Measurements from ENCODE around the gene UBR3.
A peak's percentile ranks its signal among the peaks of the same experiment; 100 is the strongest.
"Not testable (repeated sequence)": the region's sequence is repeated elsewhere in the genome, so short reads cannot be mapped to it uniquely, and the experiment has no call there.

Gene UBR3

GRCh38 chr2:169798718-169799592, 28.3 kb upstream of the UBR3 start, which contains the start of gene SSB:
Gene SSB (plus strand): TSS chr2:169798871. CDS start chr2:169800961, 2,090 bp downstream.
- Histone ChIP-seq H3K4me1 (ENCODE audit: control insufficient read depth, insufficient read depth, low read length) (peaks cover 17% of the 10 kb centered on the region), H3K9ac (ENCODE audit: low read depth, low read length) (peak within 1 kb of the TSS; percentile 93), H3K36me3 (ENCODE audit: insufficient read depth, low read length) (peaks cover 29% of the 10 kb centered on the region), H3K27me3 (ENCODE audit: control insufficient read depth, insufficient read depth, low read length) (no peaks in the 10 kb centered on the region), H3K4me3 (ENCODE audit: low read length) (peak within 1 kb of the TSS; percentile 94), H3K9me3 (replicated peaks; ENCODE audit: low read length) (no peaks in the 10 kb centered on the region), H3K4me2 (ENCODE audit: low read length) (peak within 1 kb of the TSS; percentile 80)

DNA sequence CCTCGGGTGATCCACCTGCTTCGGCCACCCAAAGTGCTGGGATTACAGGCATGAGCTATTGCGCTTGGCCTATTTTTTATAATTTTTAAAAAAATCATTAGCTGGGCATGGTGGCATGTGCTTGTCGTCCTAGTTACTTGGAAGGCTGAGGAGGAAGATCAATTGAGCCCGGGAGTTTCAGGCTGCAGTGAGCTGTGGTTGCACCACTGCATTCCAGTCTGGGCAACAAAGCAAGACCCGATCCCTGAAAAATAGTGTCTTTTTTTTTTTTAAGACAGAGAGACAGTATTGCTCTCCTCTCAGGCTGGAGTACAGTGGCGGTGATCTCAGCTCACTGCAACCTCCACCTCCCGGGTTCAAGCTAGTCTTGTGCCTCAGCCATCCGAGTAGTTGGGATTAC, 23.8 kb upstream of the UBR3 start:
- Histone ChIP-seq H3K4me3 (ENCODE audit: low read length) (no peak overlapping the region), H3K27me3 (ENCODE audit: control insufficient read depth, insufficient read depth, low read length) (no peaks in the 10 kb centered on the region), H3K9ac (ENCODE audit: low read depth, low read length) (no peak overlapping the region), H3K4me2 (ENCODE audit: low read length) (peak overlapping the region; percentile 23), H3K9me3 (replicated peaks; ENCODE audit: low read length) (no peaks in the 10 kb centered on the region), H3K36me3 (ENCODE audit: insufficient read depth, low read length) (peaks cover 62% of the 10 kb centered on the region), H3K4me1 (ENCODE audit: control insufficient read depth, insufficient read depth, low read length) (peaks cover 40% of the 10 kb centered on the region)

DNA sequence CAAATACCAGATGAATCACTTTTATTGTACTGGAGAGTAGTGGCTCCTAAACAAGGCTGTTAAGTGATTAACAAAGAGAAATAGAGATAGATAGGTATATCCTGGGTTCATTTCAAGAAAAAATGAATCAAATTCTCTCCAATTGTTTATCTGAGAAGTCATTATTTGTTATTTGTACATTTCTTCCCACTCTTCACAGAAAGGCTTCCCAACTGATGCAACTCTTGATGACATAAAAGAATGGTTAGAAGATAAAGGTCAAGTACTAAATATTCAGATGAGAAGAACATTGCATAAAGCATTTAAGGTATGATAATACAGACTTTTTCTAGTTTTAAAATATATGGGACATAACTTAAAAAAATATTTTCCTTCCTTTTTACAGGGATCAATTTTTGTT, 20.7 kb upstream of the UBR3 start:
- Histone ChIP-seq H3K36me3 (ENCODE audit: insufficient read depth, low read length) (peaks cover 76% of the 10 kb centered on the region), H3K4me2 (ENCODE audit: low read length) (no peak overlapping the region)

GRCh38 chr2:169808221-169808620, 19.0 kb upstream of the UBR3 start:
- peak overlapping the region; percentile 71 for H3K9ac ChIP-seq (ENCODE audit: low read depth, low read length)
- peaks cover 74% of the 10 kb centered on the region for H3K36me3 ChIP-seq (ENCODE audit: insufficient read depth, low read length)
- no peak overlapping the region for H3K4me3 ChIP-seq (ENCODE audit: low read length)
- H3K4me1 ChIP-seq (ENCODE audit: control insufficient read depth, insufficient read depth, low read length), result peaks cover 45% of the 10 kb centered on the region
- H3K4me2 ChIP-seq (ENCODE audit: low read length), result peak overlapping the region; percentile 63
- H3K9me3 ChIP-seq (replicated peaks; ENCODE audit: low read length), result no peaks in the 10 kb centered on the region
- H3K27me3 ChIP-seq (ENCODE audit: control insufficient read depth, insufficient read depth, low read length), result no peaks in the 10 kb centered on the region

More for the DNA sequence above, 20.7 kb upstream of the UBR3 start:
- Histone ChIP-seq H3K4me3 (ENCODE audit: low read length) (no peak overlapping the region), H3K9ac (ENCODE audit: low read depth, low read length) (peak overlapping the region; percentile 40), H3K27me3 (ENCODE audit: control insufficient read depth, insufficient read depth, low read length) (no peaks in the 10 kb centered on the region), H3K4me1 (ENCODE audit: control insufficient read depth, insufficient read depth, low read length) (peaks cover 54% of the 10 kb centered on the region), H3K9me3 (replicated peaks; ENCODE audit: low read length) (no peaks in the 10 kb centered on the region)

- H3K27me3 ChIP-seq (ENCODE audit: control insufficient read depth, insufficient read depth, low read length), result no peaks in the 10 kb centered on the region
- peaks cover 38% of the 10 kb centered on the region for H3K36me3 ChIP-seq (ENCODE audit: insufficient read depth, low read length)
- H3K4me3 ChIP-seq (ENCODE audit: low read length), result no peak overlapping the region
- H3K4me1 ChIP-seq (ENCODE audit: control insufficient read depth, insufficient read depth, low read length), result peaks cover 48% of the 10 kb centered on the region
- no peak overlapping the region for H3K9ac ChIP-seq (ENCODE audit: low read depth, low read length)
- peak overlapping the region; percentile 43 for H3K4me2 ChIP-seq (ENCODE audit: low read length)
- no peaks in the 10 kb centered on the region for H3K9me3 ChIP-seq (replicated peaks; ENCODE audit: low read length)
These were observed 11.4 kb upstream of the UBR3 start for GRCh38 chr2:169815849-169816248.

- H3K4me1 ChIP-seq (ENCODE audit: control insufficient read depth, insufficient read depth, low read length), result peaks cover 54% of the 10 kb centered on the region
- not testable (repeated sequence) for H3K9ac ChIP-seq (ENCODE audit: low read depth, low read length); H3K9me3 ChIP-seq (replicated peaks; ENCODE audit: low read length); H3K4me3 ChIP-seq (ENCODE audit: low read length); H3K27me3 ChIP-seq (ENCODE audit: control insufficient read depth, insufficient read depth, low read length); H3K4me2 ChIP-seq (ENCODE audit: low read length)
- peaks cover 28% of the 10 kb centered on the region for H3K36me3 ChIP-seq (ENCODE audit: insufficient read depth, low read length)
These were observed 10.3 kb upstream of the UBR3 start for GRCh38 chr2:169816961-169817360.

- H3K36me3 ChIP-seq (ENCODE audit: insufficient read depth, low read length), result peaks cover 24% of the 10 kb centered on the region
- peaks cover 58% of the 10 kb centered on the region for H3K4me1 ChIP-seq (ENCODE audit: control insufficient read depth, insufficient read depth, low read length)
- not testable (repeated sequence) for H3K9ac ChIP-seq (ENCODE audit: low read depth, low read length); H3K9me3 ChIP-seq (replicated peaks; ENCODE audit: low read length); H3K4me2 ChIP-seq (ENCODE audit: low read length); H3K27me3 ChIP-seq (ENCODE audit: control insufficient read depth, insufficient read depth, low read length); H3K4me3 ChIP-seq (ENCODE audit: low read length)
These were observed 9.9 kb upstream of the UBR3 start for GRCh38 chr2:169817369-169817768.

GRCh38 chr2:169818241-169818640, 9.0 kb upstream of the UBR3 start:
- H3K36me3 ChIP-seq (ENCODE audit: insufficient read depth, low read length), result peaks cover 18% of the 10 kb centered on the region
- no peak overlapping the region for H3K4me3 ChIP-seq (ENCODE audit: low read length)
- no peaks in the 10 kb centered on the region for H3K27me3 ChIP-seq (ENCODE audit: control insufficient read depth, insufficient read depth, low read length)
- H3K4me2 ChIP-seq (ENCODE audit: low read length), result no peak overlapping the region
- peaks cover 67% of the 10 kb centered on the region for H3K4me1 ChIP-seq (ENCODE audit: control insufficient read depth, insufficient read depth, low read length)
- peak overlapping the region; percentile 54 for H3K9ac ChIP-seq (ENCODE audit: low read depth, low read length)
- no peaks in the 10 kb centered on the region for H3K9me3 ChIP-seq (replicated peaks; ENCODE audit: low read length)

- Histone ChIP-seq H3K9me3 (replicated peaks; ENCODE audit: low read length) (no peaks in the 10 kb centered on the region), H3K4me2 (ENCODE audit: low read length) (peak overlapping the region; percentile 33), H3K4me1 (ENCODE audit: control insufficient read depth, insufficient read depth, low read length) (peaks cover 70% of the 10 kb centered on the region), H3K27me3 (ENCODE audit: control insufficient read depth, insufficient read depth, low read length) (no peaks in the 10 kb centered on the region), H3K4me3 (ENCODE audit: low read length) (no peak overlapping the region), H3K9ac (ENCODE audit: low read depth, low read length) (peak overlapping the region; percentile 54), H3K36me3 (ENCODE audit: insufficient read depth, low read length) (peaks cover 18% of the 10 kb centered on the region)
These were observed 8.1 kb upstream of the UBR3 start for GRCh38 chr2:169819106-169819505.

DNA sequence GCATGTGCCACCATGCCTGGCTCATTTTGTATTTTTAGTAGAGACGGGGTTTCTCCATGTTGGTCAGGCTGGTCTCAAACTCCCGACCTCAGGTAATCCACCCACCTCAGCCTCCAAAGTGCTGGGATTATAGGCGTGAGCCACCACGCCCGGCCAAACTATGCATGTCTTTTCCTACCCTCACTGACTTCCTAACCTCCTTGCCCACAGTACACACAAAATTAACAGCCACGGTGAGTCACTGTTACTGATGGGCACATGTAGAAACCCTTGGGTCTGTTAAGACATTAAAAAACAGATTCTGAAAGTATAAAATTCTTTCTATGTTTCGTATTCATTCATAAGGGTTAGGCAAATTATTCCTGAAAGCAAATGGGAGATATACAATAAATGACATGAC, 7.2 kb upstream of the UBR3 start:
- Histone ChIP-seq H3K9ac (ENCODE audit: low read depth, low read length) (peak overlapping the region; percentile 52), H3K4me1 (ENCODE audit: control insufficient read depth, insufficient read depth, low read length) (peaks cover 69% of the 10 kb centered on the region), H3K36me3 (ENCODE audit: insufficient read depth, low read length) (peaks cover 14% of the 10 kb centered on the region), H3K4me2 (ENCODE audit: low read length) (peak overlapping the region; percentile 68)
- H3K27me3 ChIP-seq (ENCODE audit: control insufficient read depth, insufficient read depth, low read length); H3K4me3 ChIP-seq (ENCODE audit: low read length); H3K9me3 ChIP-seq (replicated peaks; ENCODE audit: low read length): not testable (repeated sequence)

DNA sequence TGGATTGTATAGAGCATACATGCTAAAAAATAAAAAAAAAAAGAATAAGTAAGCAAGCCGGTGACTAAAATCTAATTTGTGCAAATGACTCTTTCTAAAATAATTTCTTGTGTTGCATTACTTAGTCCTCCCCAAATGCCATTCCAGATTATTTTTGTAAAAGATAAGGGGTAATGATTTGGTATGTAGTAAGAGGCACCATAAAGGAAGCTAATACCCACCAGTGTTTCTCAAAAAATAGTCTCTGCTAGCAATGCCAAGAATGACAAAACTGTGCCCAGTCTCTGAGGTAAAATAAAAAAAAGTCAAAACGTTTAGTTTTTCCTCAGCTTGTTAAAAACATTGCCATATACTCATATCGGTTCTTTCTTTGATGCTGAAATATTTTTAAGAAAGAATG, 5.2 kb upstream of the UBR3 start:
- Histone ChIP-seq H3K9ac (ENCODE audit: low read depth, low read length) (peak overlapping the region; percentile 48), H3K4me1 (ENCODE audit: control insufficient read depth, insufficient read depth, low read length) (peaks cover 59% of the 10 kb centered on the region), H3K4me2 (ENCODE audit: low read length) (peak overlapping the region; percentile 94), H3K27me3 (ENCODE audit: control insufficient read depth, insufficient read depth, low read length) (no peaks in the 10 kb centered on the region), H3K4me3 (ENCODE audit: low read length) (no peak overlapping the region), H3K9me3 (replicated peaks; ENCODE audit: low read length) (no peaks in the 10 kb centered on the region), H3K36me3 (ENCODE audit: insufficient read depth, low read length) (peaks cover 7% of the 10 kb centered on the region)
